GM10266 (cell line): Measurements from ENCODE around the gene TOM1.

Experiments
- DNase-seq: peaks from one replicate; pipeline ENCODE4 v3.0.0; 2012; ENCODE audit errors: extremely low spot score
- TF ChIP-seq, protein P1 (sequence below): IDR thresholded peaks from 2 replicates; pipeline ENCODE4 v1.5.1; 2012; ENCODE audit warnings: mild to moderate bottlenecking, low read depth; ENCODE audit not compliant: control insufficient read depth, insufficient read depth; ENCODE audit errors: missing control alignments

TOM1 gene

DNA sequence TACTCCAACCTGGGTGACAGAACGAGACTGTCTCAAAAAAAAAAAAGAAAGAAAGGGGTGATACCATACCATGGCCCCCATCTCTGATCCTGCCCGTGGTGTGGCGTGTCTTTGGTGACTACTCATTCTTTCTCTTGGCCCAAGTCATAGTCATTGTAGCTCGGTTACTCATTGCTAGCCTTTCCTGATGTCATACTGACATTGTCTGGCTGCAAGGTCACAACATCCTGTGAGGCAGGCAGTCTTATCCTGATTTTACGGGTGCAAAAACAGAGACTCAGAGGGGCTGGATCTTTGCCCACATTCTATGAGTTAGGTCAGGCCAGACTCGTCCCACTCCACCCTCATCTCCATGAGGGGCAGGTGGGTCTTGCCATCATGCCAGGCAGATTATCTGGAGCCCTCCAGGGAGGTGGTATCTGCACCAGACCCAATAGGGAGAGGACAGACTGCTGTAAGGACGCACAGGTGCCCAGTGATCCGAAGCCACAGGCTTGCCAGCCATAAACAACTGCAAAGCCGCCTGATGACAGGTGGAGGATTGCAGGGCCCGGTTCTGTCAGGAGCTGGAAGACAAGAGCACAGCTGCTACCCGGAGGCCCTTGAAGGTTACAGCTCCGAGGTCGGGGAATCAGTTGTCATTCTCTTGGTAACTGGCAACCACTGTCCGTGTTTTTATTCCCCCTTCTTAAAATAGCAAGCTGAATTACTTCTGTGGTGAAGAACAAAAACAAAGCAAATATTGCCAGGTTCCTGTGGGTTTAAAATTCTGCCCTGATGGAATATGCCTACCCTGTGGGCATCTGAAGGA, 13.8 kb downstream of the TOM1 start:
- no peak for DNase-seq
- TF ChIP-seq, protein P1, sequence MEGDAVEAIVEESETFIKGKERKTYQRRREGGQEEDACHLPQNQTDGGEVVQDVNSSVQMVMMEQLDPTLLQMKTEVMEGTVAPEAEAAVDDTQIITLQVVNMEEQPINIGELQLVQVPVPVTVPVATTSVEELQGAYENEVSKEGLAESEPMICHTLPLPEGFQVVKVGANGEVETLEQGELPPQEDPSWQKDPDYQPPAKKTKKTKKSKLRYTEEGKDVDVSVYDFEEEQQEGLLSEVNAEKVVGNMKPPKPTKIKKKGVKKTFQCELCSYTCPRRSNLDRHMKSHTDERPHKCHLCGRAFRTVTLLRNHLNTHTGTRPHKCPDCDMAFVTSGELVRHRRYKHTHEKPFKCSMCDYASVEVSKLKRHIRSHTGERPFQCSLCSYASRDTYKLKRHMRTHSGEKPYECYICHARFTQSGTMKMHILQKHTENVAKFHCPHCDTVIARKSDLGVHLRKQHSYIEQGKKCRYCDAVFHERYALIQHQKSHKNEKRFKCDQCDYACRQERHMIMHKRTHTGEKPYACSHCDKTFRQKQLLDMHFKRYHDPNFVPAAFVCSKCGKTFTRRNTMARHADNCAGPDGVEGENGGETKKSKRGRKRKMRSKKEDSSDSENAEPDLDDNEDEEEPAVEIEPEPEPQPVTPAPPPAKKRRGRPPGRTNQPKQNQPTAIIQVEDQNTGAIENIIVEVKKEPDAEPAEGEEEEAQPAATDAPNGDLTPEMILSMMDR: no peak

DNA sequence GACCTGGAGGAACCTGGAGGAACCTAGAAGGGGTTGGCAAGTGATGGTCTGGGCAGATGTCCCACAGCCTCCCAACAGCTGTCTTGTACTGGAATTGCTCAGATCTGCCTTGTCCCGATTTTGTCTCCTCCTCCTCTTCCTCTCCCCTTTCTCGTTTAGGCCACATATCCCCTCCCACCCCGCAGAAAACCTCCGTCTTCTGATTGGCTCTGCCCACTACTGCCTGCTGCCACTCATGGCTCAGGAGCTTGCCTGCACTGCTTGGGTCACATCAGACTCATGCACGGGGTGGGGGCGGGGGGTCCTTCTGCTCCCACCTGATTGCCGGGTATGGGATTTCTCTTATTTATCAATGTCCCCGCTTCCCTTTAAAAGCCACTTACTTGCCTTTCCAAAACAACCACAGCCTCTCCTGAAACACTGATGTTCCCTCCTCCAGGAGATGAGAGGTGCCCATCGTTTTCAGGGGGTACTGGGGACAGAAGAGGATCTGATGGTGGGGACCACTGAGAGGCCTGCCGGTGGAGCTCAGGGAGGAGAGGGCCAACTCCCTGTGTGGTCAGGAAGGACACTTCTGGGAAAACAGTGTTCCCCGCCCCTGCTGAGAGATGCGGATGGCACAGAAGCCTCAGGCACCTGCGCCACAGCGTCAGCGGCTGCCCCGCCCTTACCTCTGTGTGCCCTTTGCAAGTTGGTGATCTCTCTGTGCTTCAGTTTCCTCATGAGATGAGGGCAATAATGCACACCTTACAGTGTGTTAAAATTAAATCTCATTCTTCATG, 14.7 kb downstream of the TOM1 start:
- TF ChIP-seq, protein P1: no peak
- DNase-seq: no peak

DNA sequence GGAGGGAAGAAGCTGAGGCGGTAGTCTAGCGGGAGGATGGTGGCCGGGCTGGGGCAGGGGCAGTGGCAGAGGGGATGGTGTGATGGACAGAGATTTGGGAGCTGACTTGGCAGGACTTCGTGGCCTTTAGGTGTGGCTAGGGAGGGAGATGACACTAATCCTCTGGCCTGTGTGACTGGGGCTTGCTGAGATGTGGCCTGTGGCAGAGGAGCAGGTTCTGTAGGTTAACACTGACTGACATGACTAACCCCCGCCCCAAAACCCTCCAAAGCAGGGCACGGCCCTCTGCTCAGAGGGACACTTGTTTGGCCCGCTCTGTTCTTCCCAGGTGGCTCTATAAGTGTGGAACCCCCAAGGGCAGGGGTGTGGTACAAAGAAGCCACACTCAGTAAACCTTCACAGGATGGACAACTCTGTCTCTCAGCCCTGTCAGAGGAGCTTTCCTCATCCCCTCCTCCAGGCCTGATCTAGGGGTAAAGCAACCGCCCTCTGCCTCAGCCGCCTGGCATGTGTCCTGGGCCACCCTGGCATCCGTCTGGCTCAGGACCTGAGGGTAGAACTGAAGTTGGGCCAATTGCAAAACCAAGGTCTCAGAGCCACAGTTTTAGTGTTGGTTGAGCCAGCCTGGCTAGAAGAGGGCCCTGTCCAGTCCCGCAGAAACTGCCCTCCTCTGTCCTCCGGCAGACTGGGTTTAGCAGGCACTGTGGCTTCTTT, 15.6 kb downstream of the TOM1 start:
- TF ChIP-seq, protein P1: no peak
- DNase-seq: no peak

DNA sequence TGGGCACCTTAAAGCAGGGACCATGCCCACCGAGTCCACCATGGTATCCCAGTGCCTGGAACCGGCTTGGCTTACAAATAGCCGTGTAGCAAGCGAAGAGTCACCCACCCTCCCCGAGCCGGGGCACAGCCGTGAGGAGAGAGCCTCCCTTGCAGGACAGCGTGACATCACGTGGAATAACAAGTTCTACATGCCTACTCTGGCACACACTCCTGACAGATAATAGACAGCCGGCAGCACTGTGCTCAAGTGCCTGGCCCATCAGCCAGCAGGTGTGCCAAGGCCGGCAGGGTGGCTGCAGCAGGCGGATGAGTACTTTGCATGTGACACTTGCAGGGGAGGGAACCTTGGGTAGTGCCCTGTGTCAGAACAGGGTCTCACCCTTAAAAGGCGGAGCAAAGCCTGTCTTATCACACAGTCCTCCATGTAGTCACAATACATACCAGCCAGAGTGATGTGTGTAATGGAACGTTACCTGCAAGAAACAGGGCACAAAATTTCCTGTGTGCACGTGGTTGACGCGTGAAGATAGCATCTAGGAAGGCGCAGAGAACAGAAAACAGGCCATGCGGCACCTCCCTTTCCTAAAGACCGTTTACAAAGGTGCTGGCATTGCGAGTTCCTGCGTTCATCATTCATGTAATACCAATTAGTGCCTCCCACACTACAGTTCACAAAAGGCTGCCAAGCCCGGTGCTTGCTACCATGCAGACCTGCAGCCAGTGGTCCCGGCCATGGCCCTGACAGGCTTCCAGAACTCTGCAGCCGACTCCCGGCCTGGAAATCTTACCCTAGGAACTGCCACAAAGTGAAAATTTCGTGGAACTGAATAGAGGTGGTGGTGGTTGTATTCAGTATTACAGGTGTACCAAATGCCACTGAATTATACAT, 16.4 kb downstream of the TOM1 start:
- TF ChIP-seq, protein P1: no peak
- no peak for DNase-seq

DNA sequence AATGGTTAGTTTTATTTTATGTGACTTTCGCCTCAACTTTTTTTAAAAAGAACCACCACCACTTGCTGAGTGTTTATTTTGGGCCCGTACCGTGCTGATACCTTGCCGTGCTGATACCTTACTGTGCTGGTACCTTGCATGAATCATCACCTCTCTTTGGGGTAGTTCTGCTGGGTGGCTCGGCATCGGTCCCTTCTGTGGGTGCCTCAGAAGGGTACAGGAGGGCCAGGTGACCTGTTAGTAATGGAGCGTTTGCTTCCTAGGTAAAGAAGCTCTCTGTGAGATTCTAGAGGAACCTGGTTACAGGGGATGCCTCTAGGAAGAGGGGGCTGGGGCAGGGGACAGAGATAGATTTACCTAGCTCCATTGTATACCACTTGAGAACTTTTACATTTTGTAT, 17.1 kb downstream of the TOM1 start:
- TF ChIP-seq, protein P1: no peak
- no peak for DNase-seq

GRCh38 chr22:35317680-35318290, 18.1 kb downstream of the TOM1 start:
- TF ChIP-seq, protein P1: no peak
- no peak for DNase-seq
